Upper lobe of left lung (tissue), 4 donors: ENCODE data around the gene AXIN1.

ENCODE experiments used
- CTCF ChIP-seq, 6 experiments: fragments of 450-650 bp in 4 of 6; fragments of 200-600 bp in 2 of 6; sonication (generic) in 2 of 6; IDR thresholded peaks; one replicate each; pipeline ENCODE4 v1.5.1; 2016 to 2019; ENCODE audit warnings: antibody characterized with exemption in 6 of 6
- EP300 ChIP-seq, 4 donors: sonication (generic); formaldehyde crosslinking; IDR thresholded peaks; one replicate each; pipeline ENCODE4 v1.5.1; 2017; ENCODE audit warnings: antibody characterized with exemption in 4 of 4, control low read depth in 2 of 4
- POLR2A ChIP-seq, 4 donors: fragments of 450-650 bp; IDR thresholded peaks; one replicate each; pipeline ENCODE4 v1.5.1; 2016 to 2017; ENCODE audit warnings: antibody characterized with exemption in 4 of 4, mild to moderate bottlenecking in 2 of 4
- POLR2AphosphoS5 ChIP-seq, 2 donors: sonication (generic); formaldehyde crosslinking; IDR thresholded peaks; one replicate each; pipeline ENCODE4 v1.5.1; 2017; ENCODE audit warnings: antibody characterized with exemption in 2 of 2

- peak in 1 of 2 donors; percentile 50 for TF ChIP-seq POLR2AphosphoS5 (IDR thresholded peaks at IDR 0.05)
- TF ChIP-seq CTCF (IDR thresholded peaks at IDR 0.05) = peak; percentile 81 to 87 (median 84)
- TF ChIP-seq POLR2A (IDR thresholded peaks at IDR 0.05) = peak in 1 of 4 donors; percentile 71
- no peak for TF ChIP-seq EP300 (IDR thresholded peaks at IDR 0.05)
Observed at GRCh38 chr16:352547-353403, at the start of gene AXIN1.
